ENCODE measurements around the gene ERG28.
"Not testable (repeated sequence)": the region's sequence is repeated elsewhere in the genome, so short reads cannot be mapped to it uniquely, and the experiment has no call there.

Gene ERG28

DNA sequence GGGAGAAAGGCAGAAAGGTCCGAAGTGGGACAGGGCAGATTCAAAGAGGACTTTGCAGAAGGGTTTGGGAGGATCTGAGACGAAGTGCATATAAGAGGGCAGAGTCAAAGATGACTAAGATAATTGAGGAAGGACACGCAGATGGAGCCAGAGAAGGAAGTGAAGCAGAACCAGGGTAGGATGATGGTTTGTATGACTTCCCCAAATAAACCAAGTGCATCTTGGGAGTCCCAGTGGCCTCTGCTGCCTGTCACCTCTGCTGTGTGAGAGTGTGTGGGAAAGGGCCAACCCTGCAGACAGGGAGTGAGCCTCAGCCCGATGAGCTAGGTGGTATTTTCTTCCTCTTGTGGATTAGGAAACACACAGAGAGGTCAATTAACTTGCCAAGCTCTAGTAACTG, 45.5 kb downstream of the ERG28 start:
- DNase-seq = no peak

DNA sequence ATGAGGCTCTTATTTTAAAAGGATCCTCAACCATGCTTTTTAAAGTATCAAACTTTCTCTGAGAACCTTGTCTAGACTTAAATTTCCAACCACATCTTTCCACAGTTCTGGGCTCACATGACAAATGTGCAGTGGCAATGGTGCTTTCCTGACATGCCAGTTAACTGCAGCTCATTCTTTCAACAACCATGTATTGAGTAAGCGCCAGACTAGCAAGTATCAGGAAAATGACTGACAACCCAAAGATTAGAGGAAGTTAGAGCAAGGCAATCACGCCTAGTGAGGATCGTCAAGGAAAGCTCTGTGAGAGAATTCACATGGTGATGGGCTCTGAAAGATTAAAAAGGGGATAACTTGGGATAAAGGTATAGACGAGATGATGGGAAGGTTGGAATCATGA, 46.5 kb downstream of the ERG28 start:
- no peak for DNase-seq

GRCh38 chr14:75612157-75612556, 48.5 kb downstream of the ERG28 start:
- DNase-seq = no peak

DNA sequence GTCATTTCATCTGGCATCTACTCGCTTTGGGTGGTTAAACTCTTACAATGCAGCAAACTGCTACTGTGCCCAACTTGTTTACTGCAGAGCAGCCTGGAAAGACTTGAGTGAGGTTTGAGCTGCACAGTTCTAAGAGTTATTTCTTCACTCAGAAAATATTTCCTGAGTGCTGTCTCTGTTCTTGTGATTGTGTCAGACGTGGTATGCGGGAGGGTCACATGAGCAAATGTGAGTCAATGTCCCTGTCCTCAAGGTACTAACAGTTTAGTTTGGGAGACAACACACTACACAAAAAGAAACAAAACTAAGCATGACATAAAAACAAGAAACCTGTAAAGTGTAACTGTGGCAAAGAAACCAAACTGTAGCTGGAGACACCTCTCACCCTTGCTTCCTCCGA, 49.8 kb downstream of the ERG28 start:
- DNase-seq = no peak

- no peak for DNase-seq
Observed at GRCh38 chr14:75609606-75610475, 50.8 kb downstream of the ERG28 start.

GRCh38 chr14:75609116-75609515, 51.6 kb downstream of the ERG28 start:
- no peak for DNase-seq

DNA sequence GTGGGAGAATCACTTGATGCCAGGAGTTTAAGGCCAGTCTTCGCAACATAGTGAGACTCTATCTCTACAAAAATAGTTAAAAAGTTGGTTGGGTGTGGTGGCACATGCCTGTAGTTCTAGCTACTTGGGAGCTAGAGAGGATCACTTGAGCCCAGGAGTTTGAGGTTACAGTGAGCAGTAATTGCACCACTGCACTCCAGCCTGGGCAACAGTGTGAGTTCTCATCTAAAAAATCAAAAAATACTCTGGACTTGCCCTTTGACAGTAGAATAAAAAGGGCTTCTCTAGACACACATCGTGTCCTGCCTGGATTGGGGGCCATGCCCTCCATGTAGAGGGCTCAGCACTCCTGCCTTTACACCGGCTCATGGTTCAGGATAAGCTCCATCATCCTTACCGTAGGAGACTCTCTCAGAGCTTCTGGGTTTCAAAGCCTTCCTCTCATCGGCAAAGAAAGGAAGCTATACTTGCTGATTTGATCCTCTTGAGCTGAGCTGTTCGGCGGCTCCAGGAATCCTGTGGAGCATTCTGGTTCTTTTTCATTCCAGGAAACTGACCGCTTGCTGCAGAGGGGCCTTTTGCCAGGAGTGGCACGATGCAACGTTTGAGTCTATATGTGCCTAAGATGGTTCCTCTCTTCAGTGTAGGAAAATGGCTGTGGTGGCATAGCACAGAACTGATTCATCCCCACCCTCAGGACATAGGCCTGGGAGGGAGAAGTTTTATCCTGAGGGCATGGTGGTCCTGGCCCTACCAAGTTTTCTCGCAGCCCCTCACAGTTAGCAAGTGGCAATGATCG, 52.6 kb downstream of the ERG28 start:
- no peak for DNase-seq

GRCh38 chr14:75607044-75607443, 53.6 kb downstream of the ERG28 start:
- no peak for DNase-seq

DNA sequence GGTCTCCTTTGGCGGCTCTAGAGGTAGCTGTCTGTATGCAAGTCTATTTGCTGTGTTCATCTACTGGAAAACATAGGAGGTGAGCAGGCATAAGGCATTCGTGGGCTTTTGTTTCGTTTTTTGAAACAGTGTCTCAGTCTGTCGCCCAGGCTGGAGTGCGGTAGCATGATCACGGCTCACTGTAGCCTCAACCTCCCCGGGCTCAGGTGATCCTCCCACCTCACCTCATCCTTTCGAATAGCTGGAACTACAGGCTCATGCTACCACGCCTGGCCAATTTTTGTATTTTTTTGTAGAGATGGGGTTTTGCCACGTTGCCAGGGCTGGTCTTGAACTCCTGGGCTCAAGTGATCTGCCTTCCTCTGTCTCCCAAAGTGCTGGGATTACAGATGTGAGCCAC, 54.8 kb downstream of the ERG28 start:
- no peak for DNase-seq

DNA sequence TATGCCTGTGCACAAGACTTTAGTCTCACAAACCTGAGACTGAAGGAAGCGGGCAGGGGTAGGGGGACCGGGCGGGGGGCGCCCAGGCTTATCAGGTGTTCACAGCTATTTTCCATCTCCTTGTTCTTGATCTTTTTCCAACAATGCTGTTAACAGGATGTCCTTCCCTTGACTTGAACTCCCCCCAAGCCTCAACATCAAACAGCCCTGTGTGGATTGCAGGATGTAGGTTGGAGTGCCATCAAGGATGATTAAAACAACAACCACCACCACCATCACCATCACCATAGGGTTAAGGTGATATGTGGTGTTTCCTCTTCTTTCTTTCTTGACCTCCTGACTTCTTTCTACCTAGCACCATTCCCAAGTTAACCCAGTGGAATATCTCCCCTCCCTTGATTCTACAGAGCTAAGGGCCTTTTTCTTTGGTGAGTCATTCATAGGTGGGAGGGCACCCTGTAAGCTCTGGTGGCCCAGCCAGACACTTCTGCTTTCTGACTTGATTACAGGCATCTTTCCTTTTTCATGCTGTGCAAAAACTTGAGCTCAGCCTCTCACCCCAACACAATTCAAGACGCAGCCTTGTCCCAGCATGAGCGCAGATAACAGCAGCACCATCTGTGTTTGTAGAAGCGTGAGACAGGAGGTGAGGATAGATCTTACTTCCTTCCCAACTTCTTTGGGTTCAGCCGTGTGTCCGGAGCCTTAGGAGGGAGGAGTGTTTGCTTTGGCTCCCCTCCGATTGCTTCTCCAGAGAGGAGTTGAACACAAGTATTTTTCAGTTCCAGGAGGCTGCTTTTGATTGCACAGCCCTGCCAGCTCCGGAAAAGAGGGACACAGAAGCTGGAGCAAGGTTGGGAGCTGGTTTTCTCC, 55.5 kb downstream of the ERG28 start:
- no peak for DNase-seq

DNA sequence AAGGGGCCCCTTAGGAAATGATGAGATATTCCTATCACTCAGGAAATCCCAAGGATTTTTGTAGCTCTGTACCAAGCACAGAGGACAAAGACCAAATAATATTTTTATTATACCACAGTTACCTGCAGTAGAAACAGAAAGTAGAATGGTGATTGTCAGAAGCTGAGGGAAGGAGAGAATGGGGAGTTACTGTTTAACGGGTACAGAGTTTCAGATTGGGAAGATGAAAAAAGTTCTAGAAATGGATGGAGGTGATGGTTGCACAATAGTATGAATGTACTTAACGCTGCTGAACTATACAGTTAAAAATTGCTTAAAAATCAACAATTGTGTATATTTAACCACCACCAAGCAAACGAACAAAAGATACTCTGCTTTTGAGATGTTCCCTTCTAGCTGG, 58.2 kb downstream of the ERG28 start:
- DNase-seq = no peak

GRCh38 chr14:75601061-75601460, 59.6 kb downstream of the ERG28 start:
- DNase-seq = not testable (repeated sequence)

DNA sequence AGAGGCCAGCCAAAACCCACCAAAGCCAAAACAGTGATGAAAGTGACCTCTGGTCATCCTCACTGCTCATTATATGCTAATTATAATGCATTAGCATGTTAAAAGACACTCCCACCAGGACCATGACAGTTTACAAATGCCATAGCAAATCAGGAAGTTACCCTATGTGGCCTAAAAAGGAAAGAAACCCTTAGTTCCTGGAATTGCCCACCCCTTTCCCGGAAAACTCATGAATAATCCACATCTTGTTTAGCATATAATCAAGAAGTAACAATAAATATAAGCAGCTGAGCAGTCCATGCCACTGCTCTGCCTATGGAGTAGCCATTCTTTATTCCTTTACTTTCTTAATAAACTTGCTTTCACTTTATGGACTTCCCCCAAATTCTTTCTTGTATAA, 60.6 kb downstream of the ERG28 start:
- DNase-seq = not testable (repeated sequence)

Data from activated CD4-positive, alpha-beta T cell treated with anti-CD3 and anti-CD28 coated beads for 1 hour (primary cell).